C1 segment of cervical spinal cord (tissue), 14 donors: ENCODE results near the gene SUPT7L.
"Not testable (repeated sequence)": the region's sequence is repeated elsewhere in the genome, so short reads cannot be mapped to it uniquely, and the experiment has no call there.

Experiments
- DNase-seq, 14 donors: peaks; one replicate each; lab custom pipeline; 2025; lab: John Stamatoyannopoulos, UW

SUPT7L gene

GRCh38 chr2:27638709-27639108 is 24.7 kb downstream of the SUPT7L start:
- no peak for DNase-seq

- no peak for DNase-seq
Measured at GRCh38 chr2:27638037-27638637, 25.3 kb downstream of the SUPT7L start.

- DNase-seq = no peak
Measured at GRCh38 chr2:27636766-27637165, 26.6 kb downstream of the SUPT7L start.

GRCh38 chr2:27634291-27634690 is 29.1 kb downstream of the SUPT7L start:
- no peak for DNase-seq

GRCh38 chr2:27630257-27630656 is 33.2 kb downstream of the SUPT7L start:
- not testable (repeated sequence) for DNase-seq

GRCh38 chr2:27628767-27629709 is 34.4 kb downstream of the SUPT7L start, which contains the start of the genes CCDC121 and GPN1:
CCDC121 (minus strand) TSS chr2:27629012; CDS start chr2:27627799, 1,213 bp downstream.
GPN1 (plus strand) TSS chr2:27629050; CDS start chr2:27629059, 9 bp downstream.
- peak; percentile 4 to 94 (median 85) for DNase-seq

- DNase-seq = peak in 3 of 14 donors; percentile 31 to 54 (median 38)
Measured at GRCh38 chr2:27627963-27628766, 35.2 kb downstream of the SUPT7L start.

- peak in 1 of 14 donors; percentile 1 for DNase-seq
Measured at GRCh38 chr2:27626921-27627320, 36.5 kb downstream of the SUPT7L start.

GRCh38 chr2:27626323-27626722 is 37.1 kb downstream of the SUPT7L start:
- DNase-seq = not testable (repeated sequence)

GRCh38 chr2:27624943-27625342 is 38.5 kb downstream of the SUPT7L start:
- DNase-seq = no peak

- no peak for DNase-seq
Measured at GRCh38 chr2:27622921-27623384, 40.5 kb downstream of the SUPT7L start.

- DNase-seq = no peak
Measured at GRCh38 chr2:27621524-27621923, 41.9 kb downstream of the SUPT7L start.

GRCh38 chr2:27615316-27615715 is 48.1 kb downstream of the SUPT7L start:
- DNase-seq = no peak

- DNase-seq = no peak
Measured at GRCh38 chr2:27613985-27614384, 49.4 kb downstream of the SUPT7L start.

GRCh38 chr2:27606611-27607010 is 56.8 kb downstream of the SUPT7L start:
- DNase-seq = no peak
